ENCODE data around the gene DCAF6.

- TF ChIP-seq YY1 (IDR thresholded peaks at IDR 0.05; ENCODE audit: insufficient read depth, insufficient read length) (no peak), ZNF274 (IDR thresholded peaks at IDR 0.05; ENCODE audit: low read depth, low read length) (no peak)
Measured at GRCh38 chr1:168087696-168088095, 151.2 kb downstream of the DCAF6 start.
